ENCODE measurements around the gene ARHGEF4. TPM values are rescaled to one million over a fixed set of nuclear protein-coding genes. Genes with fewer than 3 reads are reported as not detected.

ARHGEF4 gene
- total and polyA plus RNA-seq, 2 donors from 2014 or later, result 0.90 to 0.94 TPM

DNA sequence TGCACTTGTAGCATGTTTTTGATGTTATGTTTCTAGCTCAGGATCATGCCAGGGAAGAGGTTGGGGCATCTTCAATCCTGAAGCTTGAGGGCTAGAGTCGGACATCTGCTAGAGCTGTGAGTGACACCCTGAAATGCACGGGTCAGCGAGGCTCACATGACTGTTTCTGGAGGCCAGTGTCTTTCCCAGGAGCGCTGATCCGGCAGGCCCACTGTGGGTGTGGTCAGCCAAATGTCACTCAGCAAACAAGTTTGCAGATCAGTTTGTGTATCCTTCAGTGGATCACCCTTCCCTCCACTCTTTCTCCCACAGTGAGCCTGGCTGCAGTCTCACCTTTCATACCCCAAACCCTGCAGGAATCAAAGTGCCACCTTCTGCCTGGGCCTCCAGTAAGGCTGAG is 23.0 kb upstream of the ARHGEF4 start:
- TF ChIP-seq, protein P1, sequence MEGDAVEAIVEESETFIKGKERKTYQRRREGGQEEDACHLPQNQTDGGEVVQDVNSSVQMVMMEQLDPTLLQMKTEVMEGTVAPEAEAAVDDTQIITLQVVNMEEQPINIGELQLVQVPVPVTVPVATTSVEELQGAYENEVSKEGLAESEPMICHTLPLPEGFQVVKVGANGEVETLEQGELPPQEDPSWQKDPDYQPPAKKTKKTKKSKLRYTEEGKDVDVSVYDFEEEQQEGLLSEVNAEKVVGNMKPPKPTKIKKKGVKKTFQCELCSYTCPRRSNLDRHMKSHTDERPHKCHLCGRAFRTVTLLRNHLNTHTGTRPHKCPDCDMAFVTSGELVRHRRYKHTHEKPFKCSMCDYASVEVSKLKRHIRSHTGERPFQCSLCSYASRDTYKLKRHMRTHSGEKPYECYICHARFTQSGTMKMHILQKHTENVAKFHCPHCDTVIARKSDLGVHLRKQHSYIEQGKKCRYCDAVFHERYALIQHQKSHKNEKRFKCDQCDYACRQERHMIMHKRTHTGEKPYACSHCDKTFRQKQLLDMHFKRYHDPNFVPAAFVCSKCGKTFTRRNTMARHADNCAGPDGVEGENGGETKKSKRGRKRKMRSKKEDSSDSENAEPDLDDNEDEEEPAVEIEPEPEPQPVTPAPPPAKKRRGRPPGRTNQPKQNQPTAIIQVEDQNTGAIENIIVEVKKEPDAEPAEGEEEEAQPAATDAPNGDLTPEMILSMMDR (IDR thresholded peaks at IDR 0.05; ENCODE audit: borderline replicate concordance, extremely low read depth, insufficient read depth), result no peak
- no peaks in the 10 kb centered on the region for H3K9me3 ChIP-seq (ENCODE audit: control insufficient read depth in 2 of 3, insufficient read depth in 1 of 3, low read length in 3 of 3)
- no peak overlapping the region for H3K9ac ChIP-seq (ENCODE audit: low read length in 3 of 3)
- H3K4me3 ChIP-seq (ENCODE audit: low read length in 3 of 3), result no peak overlapping the region
- H3K27me3 ChIP-seq (ENCODE audit: control insufficient read depth, insufficient read depth, low read length), result no peaks in the 10 kb centered on the region
- no peaks in the 10 kb centered on the region for H3K36me3 ChIP-seq (ENCODE audit: control insufficient read depth in 2 of 3, insufficient read depth in 3 of 3, low read length in 3 of 3)
- intact Hi-C loops (cut with DNase I), result no loop called here
- DNase-seq, result no peak
- no peaks in the 10 kb centered on the region for H3K4me1 ChIP-seq (ENCODE audit: control insufficient read depth in 2 of 3, insufficient read depth in 2 of 3, low read depth in 1 of 3, low read length in 3 of 3)
- no peak overlapping the region for H3K27ac ChIP-seq (ENCODE audit: low read depth in 2 of 2, low read length in 2 of 2)
- FAIRE-seq, result no peak

DNA sequence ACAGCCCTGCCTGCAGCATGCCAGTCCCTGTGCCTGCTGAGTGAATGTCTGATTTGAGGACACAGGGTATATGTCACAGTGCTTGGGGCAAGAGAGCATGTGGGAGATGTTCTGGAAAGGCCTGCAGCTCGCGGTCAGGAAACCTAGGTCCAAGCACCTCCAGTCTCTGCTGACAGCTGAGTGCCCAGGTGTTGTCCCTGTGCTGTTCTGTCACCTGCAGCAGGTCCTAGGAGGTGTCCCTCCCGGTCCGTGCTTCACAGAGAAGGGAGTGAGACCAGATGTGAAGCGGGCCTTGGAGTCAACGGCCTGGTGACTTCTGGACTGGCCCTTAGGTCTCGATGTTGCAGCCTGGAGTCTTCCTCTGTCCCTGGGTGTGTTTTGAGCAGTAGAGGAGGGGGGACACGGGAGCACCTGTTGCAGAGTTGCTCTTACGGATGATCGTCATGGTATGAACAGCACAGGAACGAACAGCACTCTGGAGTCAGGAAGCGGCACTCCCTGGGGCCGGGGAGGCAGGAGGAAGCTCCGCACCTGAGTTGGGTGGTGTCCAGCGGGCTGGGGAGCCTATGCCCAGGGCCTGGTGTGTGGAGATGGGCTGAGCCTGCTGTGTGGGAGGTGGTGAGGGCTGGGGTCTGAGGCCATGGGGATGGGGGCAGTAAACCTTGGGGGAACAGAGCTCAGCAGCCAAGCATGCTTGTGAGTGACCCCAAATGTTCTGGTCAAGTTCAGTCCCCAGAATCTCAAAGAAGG is 21.6 kb upstream of the ARHGEF4 start:
- DNase-seq (no peak), FAIRE-seq (no peak)
- Histone ChIP-seq H3K4me1 (ENCODE audit: control insufficient read depth in 2 of 3, insufficient read depth in 2 of 3, low read depth in 1 of 3, low read length in 3 of 3) (no peaks in the 10 kb centered on the region), H3K27me3 (ENCODE audit: control insufficient read depth, insufficient read depth, low read length) (no peaks in the 10 kb centered on the region), H3K4me3 (ENCODE audit: low read length in 3 of 3) (no peak overlapping the region), H3K27ac (ENCODE audit: low read depth in 2 of 2, low read length in 2 of 2) (no peak overlapping the region), H3K9ac (ENCODE audit: low read length in 3 of 3) (no peak overlapping the region), H3K9me3 (ENCODE audit: control insufficient read depth in 2 of 3, insufficient read depth in 1 of 3, low read length in 3 of 3) (no peaks in the 10 kb centered on the region), H3K36me3 (ENCODE audit: control insufficient read depth in 2 of 3, insufficient read depth in 3 of 3, low read length in 3 of 3) (no peaks in the 10 kb centered on the region)
- intact Hi-C loops (cut with DNase I), result no loop called here
- TF ChIP-seq, protein P1 (IDR thresholded peaks at IDR 0.05; ENCODE audit: borderline replicate concordance, extremely low read depth, insufficient read depth), result no peak

DNA sequence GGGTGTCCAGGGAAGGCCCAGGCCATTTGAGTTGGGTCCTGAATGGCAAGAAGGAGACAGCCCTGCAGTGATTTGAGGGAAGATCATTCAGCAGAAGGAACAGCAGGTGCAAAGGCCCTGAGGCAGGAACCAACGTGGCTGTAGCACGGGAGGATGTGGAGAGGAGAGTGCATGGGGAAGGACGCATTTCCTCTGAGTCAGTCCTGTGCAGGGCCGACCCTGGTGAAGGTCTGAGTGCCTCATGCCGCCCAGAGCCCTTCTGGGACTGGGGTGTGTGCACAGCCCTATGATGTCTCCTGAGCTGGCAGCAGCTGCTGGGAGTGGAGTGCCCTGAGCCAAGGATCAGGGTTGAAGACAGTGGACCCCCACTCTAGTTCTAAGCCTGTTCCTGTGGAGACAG is 17.9 kb upstream of the ARHGEF4 start:
- no peak for FAIRE-seq

More for the DNA sequence above, 17.9 kb upstream of the ARHGEF4 start:
- H3K27ac ChIP-seq (ENCODE audit: low read depth in 2 of 2, low read length in 2 of 2), result no peak overlapping the region
- intact Hi-C loops (cut with DNase I), result no loop called here
- no peak overlapping the region for H3K9ac ChIP-seq (ENCODE audit: low read length in 3 of 3)
- no peak for DNase-seq
- H3K36me3 ChIP-seq (ENCODE audit: control insufficient read depth in 2 of 3, insufficient read depth in 3 of 3, low read length in 3 of 3), result no peaks in the 10 kb centered on the region
- no peaks in the 10 kb centered on the region for H3K27me3 ChIP-seq (ENCODE audit: control insufficient read depth, insufficient read depth, low read length)
- no peaks in the 10 kb centered on the region for H3K4me1 ChIP-seq (ENCODE audit: control insufficient read depth in 2 of 3, insufficient read depth in 2 of 3, low read depth in 1 of 3, low read length in 3 of 3)
- TF ChIP-seq, protein P1 (IDR thresholded peaks at IDR 0.05; ENCODE audit: borderline replicate concordance, extremely low read depth, insufficient read depth), result no peak
- no peak overlapping the region for H3K4me3 ChIP-seq (ENCODE audit: low read length in 3 of 3)
- no peaks in the 10 kb centered on the region for H3K9me3 ChIP-seq (ENCODE audit: control insufficient read depth in 2 of 3, insufficient read depth in 1 of 3, low read length in 3 of 3)

Data from kidney (tissue), 14 donors.